ENCODE measurements around the gene BTRC. TPM values are rescaled to one million over a fixed set of nuclear protein-coding genes. Genes with fewer than 3 reads are reported as not detected.
A peak's percentile ranks its signal among the peaks of the same experiment; 100 is the strongest.

BTRC gene
- total RNA-seq, 1 donor from 2014 or later = 7.1 TPM

- DNase-seq (ENCODE audit: low read depth in 2 of 2) = no peak
These were observed 125.0 kb downstream of the BTRC start for GRCh38 chr10:101478956-101479355.

GRCh38 chr10:101481256-101481655, 127.3 kb downstream of the BTRC start:
- no peak for DNase-seq (ENCODE audit: low read depth in 2 of 2)

- peak in 1 of 2 donors; percentile 87 for DNase-seq (ENCODE audit: low read depth in 2 of 2)
These were observed 128.6 kb downstream of the BTRC start for GRCh38 chr10:101482568-101482967.

- DNase-seq (ENCODE audit: low read depth in 2 of 2) = no peak
These were observed 130.3 kb downstream of the BTRC start for GRCh38 chr10:101484175-101484745.

GRCh38 chr10:101485207-101485606, 131.2 kb downstream of the BTRC start:
- DNase-seq (ENCODE audit: low read depth in 2 of 2) = no peak

GRCh38 chr10:101485681-101486554, 132.0 kb downstream of the BTRC start:
- no peak for DNase-seq (ENCODE audit: low read depth in 2 of 2)

GRCh38 chr10:101487399-101487798, 133.4 kb downstream of the BTRC start:
- no peak for DNase-seq (ENCODE audit: low read depth in 2 of 2)

- peak in 1 of 2 donors; percentile 6 for DNase-seq (ENCODE audit: low read depth in 2 of 2)
These were observed 135.4 kb downstream of the BTRC start for GRCh38 chr10:101489355-101489754.

GRCh38 chr10:101490026-101490425, 136.1 kb downstream of the BTRC start:
- DNase-seq (ENCODE audit: low read depth in 2 of 2) = no peak

GRCh38 chr10:101492205-101492604, 138.2 kb downstream of the BTRC start:
- DNase-seq (ENCODE audit: low read depth in 2 of 2) = no peak

GRCh38 chr10:101492814-101493213, 138.8 kb downstream of the BTRC start:
- DNase-seq (ENCODE audit: low read depth in 2 of 2) = no peak

GRCh38 chr10:101493249-101493648, 139.3 kb downstream of the BTRC start:
- no peak for DNase-seq (ENCODE audit: low read depth in 2 of 2)

- DNase-seq (ENCODE audit: low read depth in 2 of 2) = no peak
These were observed 139.9 kb downstream of the BTRC start for GRCh38 chr10:101493782-101494281.

GRCh38 chr10:101494650-101495049, 140.7 kb downstream of the BTRC start:
- no peak for DNase-seq (ENCODE audit: low read depth in 2 of 2)

GRCh38 chr10:101495324-101495925, 141.5 kb downstream of the BTRC start:
- DNase-seq (ENCODE audit: low read depth in 2 of 2) = peak; percentile 46 to 68

GRCh38 chr10:101504438-101504837, 150.5 kb downstream of the BTRC start:
- no peak for DNase-seq (ENCODE audit: low read depth in 2 of 2)

- no peak for DNase-seq (ENCODE audit: low read depth in 2 of 2)
These were observed 153.1 kb downstream of the BTRC start for GRCh38 chr10:101506829-101507661.

- DNase-seq (ENCODE audit: low read depth in 2 of 2) = no peak
These were observed 153.9 kb downstream of the BTRC start for GRCh38 chr10:101507828-101508227.

- DNase-seq (ENCODE audit: low read depth in 2 of 2) = no peak
These were observed 158.0 kb downstream of the BTRC start for GRCh38 chr10:101511938-101512337.

GRCh38 chr10:101512738-101513137, 158.8 kb downstream of the BTRC start:
- no peak for DNase-seq (ENCODE audit: low read depth in 2 of 2)

GRCh38 chr10:101513733-101514132, 159.8 kb downstream of the BTRC start:
- DNase-seq (ENCODE audit: low read depth in 2 of 2) = no peak

Data from lung microvascular endothelial cell (primary cell).